WTC11 (cell line): ENCODE data around the gene CCDC141. TPM values are rescaled to one million over a fixed set of nuclear protein-coding genes. Genes with fewer than 3 reads are reported as not detected.

Experiments
- ATAC-seq: fragments of 200-7000 bp; cut with Tn5 transposase; 2 replicates; pipeline ENCODE4 v1.10.0; 2021; ENCODE audit warnings: mild to moderate bottlenecking, moderate library complexity
- CTCF ChIA-PET: fragments of 300-600 bp; sonication (Branson Sonifier 250); formaldehyde crosslinking; loops from one replicate; lab custom pipeline; 2021; ENCODE audit warnings: antibody characterized with exemption; lab: Charles Lee
- POLR2A ChIA-PET: fragments of 350-600 bp; sonication (Branson Sonifier 250); formaldehyde crosslinking; loops from one replicate; lab custom pipeline; 2021; ENCODE audit warnings: antibody characterized with exemption; lab: Charles Lee
- DNase-seq: peaks from one replicate; pipeline ENCODE4 v3.0.0; 2021; ENCODE audit warnings: low spot score
- H3K27ac Mint-ChIP-seq: 2 replicates; pipeline ENCODE4 v1.8.0; 2021; ENCODE audit warnings: mixed read lengths
- H3K27me3 Mint-ChIP-seq: 2 replicates; pipeline ENCODE4 v1.8.0; 2021; ENCODE audit warnings: low read depth, mild to moderate bottlenecking, moderate library complexity, mixed read lengths
- H3K36me3 Mint-ChIP-seq: 2 replicates; pipeline ENCODE4 v1.8.0; 2021; ENCODE audit warnings: mixed read lengths
- H3K4me1 Mint-ChIP-seq: 2 replicates; pipeline ENCODE4 v1.8.0; 2022; ENCODE audit warnings: mixed read lengths
- H3K4me3 Mint-ChIP-seq: 2 replicates; pipeline ENCODE4 v1.8.0; 2021; ENCODE audit warnings: mild to moderate bottlenecking, moderate library complexity, mixed read lengths
- H3K9me3 Mint-ChIP-seq: 2 replicates; pipeline ENCODE4 v1.8.0; 2021; ENCODE audit warnings: mixed read lengths
- ATF1 ChIP-seq: sonication (generic); formaldehyde crosslinking; IDR thresholded peaks from 2 replicates; pipeline ENCODE4 v1.8.1; 2023; ENCODE audit warnings: mild to moderate bottlenecking, moderate library complexity, missing genetic modification reagents
- CBFB ChIP-seq: sonication (generic); formaldehyde crosslinking; IDR thresholded peaks from 2 replicates; pipeline ENCODE4 v1.8.1; 2022; ENCODE audit warnings: mild to moderate bottlenecking, low read depth, missing genetic modification reagents
- ESRRA ChIP-seq: sonication (generic); formaldehyde crosslinking; IDR thresholded peaks from 2 replicates; pipeline ENCODE4 v1.8.1; 2022; ENCODE audit warnings: mild to moderate bottlenecking, missing genetic modification reagents, borderline replicate concordance
- FOXJ3 ChIP-seq: sonication (generic); formaldehyde crosslinking; IDR thresholded peaks from 2 replicates; pipeline ENCODE4 v1.9.0; 2021; ENCODE audit warnings: missing genetic modification reagents, mild to moderate bottlenecking, borderline replicate concordance
- FOXK1 ChIP-seq: sonication (generic); formaldehyde crosslinking; IDR thresholded peaks from 2 replicates; pipeline ENCODE4 v1.8.0; 2022; ENCODE audit warnings: mild to moderate bottlenecking, moderate library complexity, missing genetic modification reagents
- MAX ChIP-seq: sonication (generic); formaldehyde crosslinking; IDR thresholded peaks from 2 replicates; pipeline ENCODE4 v1.8.0; 2022; ENCODE audit warnings: mild to moderate bottlenecking, missing genetic modification reagents
- NFYB ChIP-seq: sonication (generic); formaldehyde crosslinking; conservative IDR thresholded peaks from 2 replicates; pipeline ENCODE4 v1.8.0; 2022; ENCODE audit warnings: low read depth, missing genetic modification reagents
- OVOL2 ChIP-seq: fragments of 250-450 bp; sonication (Bioruptor Pico); IDR thresholded peaks from 2 replicates; pipeline ENCODE4 v1.9.0; 2021; ENCODE audit warnings: mild to moderate bottlenecking, borderline replicate concordance
- SMAD4 ChIP-seq: sonication (generic); formaldehyde crosslinking; IDR thresholded peaks from 2 replicates; pipeline ENCODE4 v1.8.0; 2022; ENCODE audit warnings: mild to moderate bottlenecking, missing genetic modification reagents
- STAT6 ChIP-seq: sonication (generic); formaldehyde crosslinking; conservative IDR thresholded peaks from 2 replicates; pipeline ENCODE4 v1.8.1; 2023; ENCODE audit warnings: mild to moderate bottlenecking, low read depth, missing genetic modification reagents, moderate library complexity
- ZNF232 ChIP-seq: sonication (generic); formaldehyde crosslinking; IDR thresholded peaks from 2 replicates; pipeline ENCODE4 v1.8.0; 2022; ENCODE audit warnings: mild to moderate bottlenecking, missing genetic modification reagents
- ZNF317 ChIP-seq: sonication (generic); formaldehyde crosslinking; IDR thresholded peaks from 2 replicates; pipeline ENCODE4 v1.8.1; 2023; ENCODE audit warnings: low read depth, mild to moderate bottlenecking, moderate library complexity, missing genetic modification reagents, borderline replicate concordance
- ZNF416 ChIP-seq: fragments of 250-450 bp; sonication (Bioruptor Pico); IDR thresholded peaks from 2 replicates; pipeline ENCODE4 v1.9.0; 2021; ENCODE audit warnings: mild to moderate bottlenecking, inconsistent platforms
- ZNF423 ChIP-seq: fragments of 250-450 bp; sonication (Bioruptor Pico); IDR thresholded peaks from 2 replicates; pipeline ENCODE4 v2.1.2; 2022; ENCODE audit warnings: mild to moderate bottlenecking, moderate library complexity
- total RNA-seq: library from RNA; stranded (reverse); gene quantifications from 3 replicates; pipeline ENCODE4 v1.2.3, GENCODE V29; 2021
- TF ChIP-seq, protein P1 (sequence below): sonication (generic); formaldehyde crosslinking; IDR thresholded peaks from 2 replicates; pipeline ENCODE4 v1.8.1; 2022; ENCODE audit warnings: low read depth, missing genetic modification reagents, borderline replicate concordance
- TF ChIP-seq, protein P2 (sequence below): fragments of 250-450 bp; sonication (Bioruptor Pico); IDR thresholded peaks from 2 replicates; pipeline ENCODE4 v1.8.0; 2021; ENCODE audit warnings: mild to moderate bottlenecking
- TF ChIP-seq, protein P3 (sequence below): sonication (generic); formaldehyde crosslinking; IDR thresholded peaks from 2 replicates; pipeline ENCODE4 v1.8.1; 2023; ENCODE audit warnings: mild to moderate bottlenecking, missing genetic modification reagents, borderline replicate concordance
- TF ChIP-seq, protein P4 (sequence below): sonication (generic); formaldehyde crosslinking; IDR thresholded peaks from 2 replicates; pipeline ENCODE4 v1.8.1; 2023; ENCODE audit warnings: mild to moderate bottlenecking, missing genetic modification reagents

Gene CCDC141
- total RNA-seq, 1 experiment from 2014 or later: 8.5 TPM

DNA sequence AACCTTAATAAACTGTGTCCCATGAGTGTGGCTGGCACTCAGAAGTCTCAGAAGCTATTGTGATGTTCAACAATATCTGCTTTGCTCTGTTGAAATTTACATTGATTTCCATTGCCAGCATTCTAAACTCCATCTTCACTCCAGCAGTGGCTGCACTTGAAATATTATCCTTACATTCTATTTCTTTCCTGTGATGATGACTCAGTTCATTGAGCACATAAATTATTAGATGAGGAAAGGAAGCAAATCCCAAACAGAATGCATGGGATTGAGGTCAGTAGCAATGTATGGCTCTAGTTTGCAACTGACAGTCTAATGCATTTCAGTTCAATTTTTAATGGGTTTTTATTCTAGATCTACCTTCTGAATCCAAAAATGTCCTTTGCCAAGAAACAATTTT is 150.3 kb downstream of the CCDC141 start:
- no peaks in the 10 kb centered on the region for H3K27me3 Mint-ChIP-seq
- CTCF ChIA-PET: no interaction called here

More for the DNA sequence above, 150.3 kb downstream of the CCDC141 start:
- H3K4me3 Mint-ChIP-seq: no peak overlapping the region
- no peak for TF ChIP-seq ESRRA (CRISPR knock-in tag)
- no peak for TF ChIP-seq ZNF416
- TF ChIP-seq, protein P1, sequence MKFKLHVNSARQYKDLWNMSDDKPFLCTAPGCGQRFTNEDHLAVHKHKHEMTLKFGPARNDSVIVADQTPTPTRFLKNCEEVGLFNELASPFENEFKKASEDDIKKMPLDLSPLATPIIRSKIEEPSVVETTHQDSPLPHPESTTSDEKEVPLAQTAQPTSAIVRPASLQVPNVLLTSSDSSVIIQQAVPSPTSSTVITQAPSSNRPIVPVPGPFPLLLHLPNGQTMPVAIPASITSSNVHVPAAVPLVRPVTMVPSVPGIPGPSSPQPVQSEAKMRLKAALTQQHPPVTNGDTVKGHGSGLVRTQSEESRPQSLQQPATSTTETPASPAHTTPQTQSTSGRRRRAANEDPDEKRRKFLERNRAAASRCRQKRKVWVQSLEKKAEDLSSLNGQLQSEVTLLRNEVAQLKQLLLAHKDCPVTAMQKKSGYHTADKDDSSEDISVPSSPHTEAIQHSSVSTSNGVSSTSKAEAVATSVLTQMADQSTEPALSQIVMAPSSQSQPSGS (CRISPR knock-in tag): no peak
- TF ChIP-seq ATF1 (CRISPR knock-in tag): no peak
- TF ChIP-seq STAT6 (CRISPR knock-in tag): no peak
- TF ChIP-seq, protein P2, sequence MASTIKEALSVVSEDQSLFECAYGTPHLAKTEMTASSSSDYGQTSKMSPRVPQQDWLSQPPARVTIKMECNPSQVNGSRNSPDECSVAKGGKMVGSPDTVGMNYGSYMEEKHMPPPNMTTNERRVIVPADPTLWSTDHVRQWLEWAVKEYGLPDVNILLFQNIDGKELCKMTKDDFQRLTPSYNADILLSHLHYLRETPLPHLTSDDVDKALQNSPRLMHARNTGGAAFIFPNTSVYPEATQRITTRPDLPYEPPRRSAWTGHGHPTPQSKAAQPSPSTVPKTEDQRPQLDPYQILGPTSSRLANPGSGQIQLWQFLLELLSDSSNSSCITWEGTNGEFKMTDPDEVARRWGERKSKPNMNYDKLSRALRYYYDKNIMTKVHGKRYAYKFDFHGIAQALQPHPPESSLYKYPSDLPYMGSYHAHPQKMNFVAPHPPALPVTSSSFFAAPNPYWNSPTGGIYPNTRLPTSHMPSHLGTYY (CRISPR knock-in tag): no peak
- TF ChIP-seq, protein P3, sequence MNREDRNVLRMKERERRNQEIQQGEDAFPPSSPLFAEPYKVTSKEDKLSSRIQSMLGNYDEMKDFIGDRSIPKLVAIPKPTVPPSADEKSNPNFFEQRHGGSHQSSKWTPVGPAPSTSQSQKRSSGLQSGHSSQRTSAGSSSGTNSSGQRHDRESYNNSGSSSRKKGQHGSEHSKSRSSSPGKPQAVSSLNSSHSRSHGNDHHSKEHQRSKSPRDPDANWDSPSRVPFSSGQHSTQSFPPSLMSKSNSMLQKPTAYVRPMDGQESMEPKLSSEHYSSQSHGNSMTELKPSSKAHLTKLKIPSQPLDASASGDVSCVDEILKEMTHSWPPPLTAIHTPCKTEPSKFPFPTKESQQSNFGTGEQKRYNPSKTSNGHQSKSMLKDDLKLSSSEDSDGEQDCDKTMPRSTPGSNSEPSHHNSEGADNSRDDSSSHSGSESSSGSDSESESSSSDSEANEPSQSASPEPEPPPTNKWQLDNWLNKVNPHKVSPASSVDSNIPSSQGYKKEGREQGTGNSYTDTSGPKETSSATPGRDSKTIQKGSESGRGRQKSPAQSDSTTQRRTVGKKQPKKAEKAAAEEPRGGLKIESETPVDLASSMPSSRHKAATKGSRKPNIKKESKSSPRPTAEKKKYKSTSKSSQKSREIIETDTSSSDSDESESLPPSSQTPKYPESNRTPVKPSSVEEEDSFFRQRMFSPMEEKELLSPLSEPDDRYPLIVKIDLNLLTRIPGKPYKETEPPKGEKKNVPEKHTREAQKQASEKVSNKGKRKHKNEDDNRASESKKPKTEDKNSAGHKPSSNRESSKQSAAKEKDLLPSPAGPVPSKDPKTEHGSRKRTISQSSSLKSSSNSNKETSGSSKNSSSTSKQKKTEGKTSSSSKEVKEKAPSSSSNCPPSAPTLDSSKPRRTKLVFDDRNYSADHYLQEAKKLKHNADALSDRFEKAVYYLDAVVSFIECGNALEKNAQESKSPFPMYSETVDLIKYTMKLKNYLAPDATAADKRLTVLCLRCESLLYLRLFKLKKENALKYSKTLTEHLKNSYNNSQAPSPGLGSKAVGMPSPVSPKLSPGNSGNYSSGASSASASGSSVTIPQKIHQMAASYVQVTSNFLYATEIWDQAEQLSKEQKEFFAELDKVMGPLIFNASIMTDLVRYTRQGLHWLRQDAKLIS (CRISPR knock-in tag): no peak
- TF ChIP-seq ZNF317: no peak
- TF ChIP-seq, protein P4, sequence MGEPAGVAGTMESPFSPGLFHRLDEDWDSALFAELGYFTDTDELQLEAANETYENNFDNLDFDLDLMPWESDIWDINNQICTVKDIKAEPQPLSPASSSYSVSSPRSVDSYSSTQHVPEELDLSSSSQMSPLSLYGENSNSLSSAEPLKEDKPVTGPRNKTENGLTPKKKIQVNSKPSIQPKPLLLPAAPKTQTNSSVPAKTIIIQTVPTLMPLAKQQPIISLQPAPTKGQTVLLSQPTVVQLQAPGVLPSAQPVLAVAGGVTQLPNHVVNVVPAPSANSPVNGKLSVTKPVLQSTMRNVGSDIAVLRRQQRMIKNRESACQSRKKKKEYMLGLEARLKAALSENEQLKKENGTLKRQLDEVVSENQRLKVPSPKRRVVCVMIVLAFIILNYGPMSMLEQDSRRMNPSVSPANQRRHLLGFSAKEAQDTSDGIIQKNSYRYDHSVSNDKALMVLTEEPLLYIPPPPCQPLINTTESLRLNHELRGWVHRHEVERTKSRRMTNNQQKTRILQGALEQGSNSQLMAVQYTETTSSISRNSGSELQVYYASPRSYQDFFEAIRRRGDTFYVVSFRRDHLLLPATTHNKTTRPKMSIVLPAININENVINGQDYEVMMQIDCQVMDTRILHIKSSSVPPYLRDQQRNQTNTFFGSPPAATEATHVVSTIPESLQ (CRISPR knock-in tag): no peak
- no peak for TF ChIP-seq SMAD4 (CRISPR knock-in tag)
- TF ChIP-seq OVOL2 (CRISPR knock-in tag): no peak
- TF ChIP-seq FOXK1 (CRISPR knock-in tag): no peak
- no peak for TF ChIP-seq ZNF232
- TF ChIP-seq MAX (CRISPR knock-in tag): no peak
- TF ChIP-seq ZNF423 (CRISPR knock-in tag): no peak
- TF ChIP-seq CBFB (CRISPR knock-in tag): no peak
- no peak for TF ChIP-seq NFYB (CRISPR knock-in tag)
- TF ChIP-seq FOXJ3: no peak
- no peak overlapping the region for H3K27ac Mint-ChIP-seq
- no peak for DNase-seq
- POLR2A ChIA-PET: no interaction called here
- ATAC-seq: no peak
- peaks cover 7% of the 10 kb centered on the region for H3K36me3 Mint-ChIP-seq
- H3K4me1 Mint-ChIP-seq: peaks cover 6% of the 10 kb centered on the region; the same call in 1 of the 2 replicates
- no peaks in the 10 kb centered on the region for H3K9me3 Mint-ChIP-seq
